Activated T-cell treated with anti-CD3 and anti-CD28 coated beads, Interleukin-2, amount 50 U/mL, for 1 hour (primary cell): ENCODE results near the gene TAF1C.
"Not testable (repeated sequence)": the region's sequence is repeated elsewhere in the genome, so short reads cannot be mapped to it uniquely, and the experiment has no call there.

Source experiments
- DNase-seq: peaks from one replicate; pipeline ENCODE4 v3.0.0-alpha.2; 2020

TAF1C gene

GRCh38 chr16:84207251-84207650 lies 20.4 kb upstream of the TAF1C start:
- DNase-seq: no peak

DNA sequence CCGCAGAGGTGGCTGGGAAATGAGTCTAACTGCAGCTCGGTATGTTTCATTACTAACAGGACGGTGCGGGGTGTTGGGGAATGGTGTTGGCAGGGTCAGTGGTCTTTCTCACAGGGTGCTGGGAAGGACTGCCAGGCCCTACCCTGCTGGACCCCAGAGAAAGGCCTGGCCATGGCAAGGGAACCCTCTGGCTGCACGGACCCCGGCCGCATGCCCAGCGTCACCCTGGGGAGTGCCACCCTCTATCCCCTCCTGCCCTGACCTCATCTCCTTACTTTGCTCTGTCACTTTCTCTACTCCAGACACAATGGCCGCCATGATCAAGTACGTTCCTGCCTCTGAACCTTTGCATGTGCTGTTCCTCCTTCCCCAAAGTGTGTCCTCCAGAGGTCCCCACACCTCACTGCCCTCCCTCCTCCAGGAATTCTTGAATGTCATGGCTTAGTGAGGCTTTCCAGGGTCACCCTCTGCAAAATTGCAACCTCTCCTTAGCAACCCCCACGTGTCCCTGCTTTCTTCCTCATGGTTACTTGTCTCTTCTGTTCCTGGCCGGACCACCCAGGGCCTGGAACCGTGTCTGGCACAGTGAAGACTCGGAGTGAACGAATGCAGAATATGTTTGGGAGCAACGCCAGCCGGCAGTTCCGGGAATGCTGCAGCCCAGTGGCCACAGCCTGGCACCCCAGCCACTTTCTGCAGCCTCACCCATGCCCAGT lies 19.3 kb upstream of the TAF1C start:
- DNase-seq: no peak

DNA sequence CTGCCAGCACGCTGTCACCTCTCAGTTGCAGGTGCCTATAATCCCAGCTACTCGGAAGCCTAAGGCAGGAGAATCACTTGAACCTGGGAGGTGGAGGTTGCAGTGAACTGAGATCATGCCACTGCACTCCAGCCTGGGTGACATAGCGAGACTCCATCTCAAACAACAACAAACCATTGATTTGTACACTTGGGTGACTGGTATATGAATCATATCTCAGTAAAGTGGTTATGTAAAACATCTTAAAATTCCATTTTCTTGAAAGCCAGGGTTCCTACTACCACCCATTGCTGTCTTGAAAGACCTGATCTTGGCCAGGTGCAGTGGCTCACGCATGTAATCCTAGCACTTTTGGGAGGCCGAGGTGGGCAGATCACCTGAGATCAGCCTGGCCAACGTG lies 18.3 kb upstream of the TAF1C start:
- not testable (repeated sequence) for DNase-seq

- DNase-seq: not testable (repeated sequence)
These were observed 17.7 kb upstream of the TAF1C start for GRCh38 chr16:84204551-84204950.

GRCh38 chr16:84199861-84200260 lies 13.0 kb upstream of the TAF1C start:
- no peak for DNase-seq

- no peak for DNase-seq
These were observed 12.2 kb upstream of the TAF1C start for GRCh38 chr16:84199097-84199496.

DNA sequence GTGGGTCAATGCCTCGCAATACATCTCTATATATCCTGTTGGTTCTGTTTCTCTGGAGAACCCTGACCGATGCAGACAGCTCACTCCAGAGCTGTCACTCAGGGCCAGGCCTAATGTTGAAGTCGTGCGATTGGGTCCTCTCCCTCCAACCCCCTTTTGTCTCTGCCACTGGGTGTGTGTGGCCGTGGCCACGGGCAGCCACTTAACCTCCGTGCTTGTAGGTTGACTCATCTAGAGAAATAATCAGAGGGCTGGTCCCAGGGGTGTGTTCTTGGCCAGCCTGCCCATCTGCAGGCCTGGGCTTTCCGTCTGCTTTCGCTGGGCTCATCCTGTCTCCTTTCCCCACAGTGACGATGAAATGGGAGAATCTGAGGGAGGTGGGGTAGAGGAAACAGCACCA lies 11.5 kb upstream of the TAF1C start:
- no peak for DNase-seq

DNA sequence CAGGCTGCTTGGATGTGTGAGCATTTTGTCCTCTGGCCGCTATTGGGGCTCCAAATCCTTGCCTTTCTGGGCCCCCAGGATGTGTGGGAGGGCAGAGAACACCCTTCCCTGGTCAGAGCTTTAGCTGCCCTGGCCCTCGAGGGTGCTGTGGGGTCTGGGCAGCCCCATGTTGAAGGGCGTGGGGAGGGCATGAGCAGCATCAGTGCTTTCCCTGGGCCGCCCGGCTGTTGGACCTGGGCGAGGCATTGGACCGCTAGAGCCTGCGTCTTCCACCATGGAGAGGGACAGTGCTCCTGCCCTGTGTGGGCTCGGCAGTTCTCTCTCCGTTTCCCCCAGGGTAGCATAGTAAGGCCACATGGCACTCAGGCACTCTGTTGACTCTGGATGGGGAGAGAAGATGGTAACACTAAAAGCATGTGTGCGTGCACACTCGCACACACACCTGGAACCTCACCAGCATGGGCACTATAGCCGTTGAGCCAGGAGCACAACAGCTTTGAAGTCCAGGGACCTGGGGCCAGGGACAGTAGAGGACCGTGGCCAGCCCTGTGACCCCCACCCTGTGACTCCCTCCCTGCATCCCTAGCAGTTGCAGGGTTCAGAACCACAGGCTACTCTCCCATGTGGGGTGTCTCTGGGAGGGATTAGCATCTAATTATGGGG lies 10.7 kb upstream of the TAF1C start:
- DNase-seq: no peak

GRCh38 chr16:84196727-84197394 lies 10.0 kb upstream of the TAF1C start:
- DNase-seq: no peak

DNA sequence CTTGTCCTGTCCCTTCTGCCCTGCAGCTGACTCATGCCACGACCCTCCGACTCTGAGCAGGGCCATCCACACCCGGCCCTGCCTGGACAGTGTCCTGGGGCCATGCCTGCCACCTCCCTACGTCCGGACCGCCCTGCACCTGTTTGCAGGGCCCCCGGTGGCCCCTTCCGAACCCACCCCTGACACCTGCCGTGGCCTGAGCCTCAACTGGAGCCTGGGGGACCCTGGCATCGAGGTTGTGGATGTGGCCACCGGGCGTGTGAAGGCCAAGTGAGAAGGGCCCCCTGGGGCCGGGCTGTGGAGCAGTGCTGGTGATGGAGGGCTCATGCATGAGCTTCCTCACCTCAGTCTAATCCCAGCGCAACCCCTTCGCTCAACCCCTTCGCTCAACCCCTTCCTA lies 9.2 kb upstream of the TAF1C start:
- DNase-seq: no peak

DNA sequence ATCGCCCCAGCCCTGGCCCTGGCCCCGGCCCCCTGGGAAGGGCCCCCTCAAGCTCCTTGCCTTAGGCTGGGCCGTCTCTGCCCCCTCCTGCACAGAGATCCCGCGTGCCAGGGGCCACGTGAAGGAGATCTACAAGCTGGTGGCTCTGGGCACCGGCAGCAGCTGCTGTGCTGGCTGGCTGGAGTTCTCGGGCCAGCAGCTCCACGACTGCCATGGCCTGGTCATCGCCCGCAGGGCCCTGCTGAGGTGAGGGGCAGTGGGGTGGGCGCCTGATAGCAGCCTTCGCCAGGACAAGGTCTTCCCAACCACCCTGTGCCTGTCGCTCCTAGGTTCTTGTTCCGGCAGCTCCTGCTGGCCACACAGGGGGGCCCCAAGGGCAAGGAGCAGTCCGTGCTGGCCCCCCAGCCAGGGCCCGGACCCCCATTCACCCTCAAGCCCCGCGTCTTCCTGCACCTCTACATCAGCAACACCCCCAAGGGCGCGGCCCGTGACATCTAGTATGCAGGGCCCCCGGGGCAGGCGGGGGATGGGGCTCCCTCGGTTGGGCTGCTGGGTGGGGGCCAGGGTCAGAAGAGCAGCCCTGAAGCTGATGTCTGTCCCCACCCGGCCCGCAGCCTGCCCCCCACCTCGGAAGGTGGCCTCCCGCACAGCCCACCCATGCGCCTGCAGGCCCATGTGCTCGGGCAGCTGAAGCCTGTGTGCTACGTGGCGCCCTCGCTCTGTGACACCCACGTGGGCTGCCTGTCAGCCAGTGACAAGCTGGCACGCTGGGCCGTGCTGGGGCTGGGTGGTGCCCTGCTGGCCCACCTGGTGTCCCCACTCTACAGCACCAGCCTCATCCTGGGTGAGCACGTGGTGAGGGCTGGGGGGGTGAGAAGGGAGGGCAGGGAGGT lies 8.6 kb upstream of the TAF1C start:
- no peak for DNase-seq

DNA sequence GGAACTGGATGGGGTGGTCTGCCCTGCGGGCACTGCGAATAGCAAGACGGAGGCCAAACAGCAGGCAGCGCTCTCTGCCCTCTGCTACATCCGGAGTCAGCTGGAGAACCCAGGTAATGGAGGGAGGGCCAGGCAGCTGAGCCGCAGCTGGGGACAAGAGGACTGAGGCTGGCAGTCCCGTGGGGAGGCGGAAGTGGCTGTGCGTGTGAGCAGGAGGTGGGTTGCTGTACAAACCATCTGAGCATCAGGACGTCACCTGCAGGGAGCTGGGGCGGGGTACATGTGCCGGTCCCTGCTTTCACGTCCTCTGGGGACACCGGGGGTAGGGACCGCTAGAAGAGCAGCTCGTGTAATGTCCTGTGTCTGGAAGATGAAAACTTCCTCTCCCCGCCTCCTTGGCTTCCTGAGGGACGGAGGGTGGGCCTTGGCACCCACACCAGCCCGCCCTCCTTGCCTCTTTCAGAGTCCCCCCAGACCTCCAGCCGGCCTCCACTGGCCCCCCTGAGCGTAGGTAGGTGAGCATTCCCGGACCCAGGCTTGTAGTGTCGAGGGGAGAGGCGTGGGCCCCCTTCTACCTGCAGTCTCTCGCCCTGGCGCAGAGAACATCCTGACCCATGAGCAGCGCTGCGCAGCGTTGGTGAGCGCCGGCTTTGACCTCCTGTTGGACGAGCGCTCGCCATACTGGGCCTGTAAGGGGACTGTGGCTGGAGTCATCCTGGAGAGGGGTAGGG lies 7.8 kb upstream of the TAF1C start:
- no peak for DNase-seq

DNA sequence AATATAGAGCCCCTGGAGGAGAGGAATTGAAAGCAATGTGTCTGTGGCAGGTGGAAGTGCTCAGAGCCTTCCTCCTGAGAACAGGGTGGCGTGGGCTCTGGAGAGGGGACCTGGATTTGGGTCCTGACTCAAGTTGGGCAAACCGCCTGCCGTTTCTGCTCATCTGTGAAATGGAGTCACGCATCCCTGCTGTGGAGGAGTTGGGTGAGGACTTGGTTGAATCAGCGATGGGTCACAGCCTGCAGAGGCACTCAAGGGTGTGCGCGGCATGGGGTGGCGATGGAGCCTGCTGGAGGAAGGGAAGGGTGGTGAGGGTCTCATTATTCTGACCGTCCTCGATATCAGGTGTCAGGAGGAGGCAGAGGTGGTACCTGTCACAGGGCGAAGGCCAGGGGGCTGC lies 7.2 kb upstream of the TAF1C start:
- DNase-seq: no peak

DNA sequence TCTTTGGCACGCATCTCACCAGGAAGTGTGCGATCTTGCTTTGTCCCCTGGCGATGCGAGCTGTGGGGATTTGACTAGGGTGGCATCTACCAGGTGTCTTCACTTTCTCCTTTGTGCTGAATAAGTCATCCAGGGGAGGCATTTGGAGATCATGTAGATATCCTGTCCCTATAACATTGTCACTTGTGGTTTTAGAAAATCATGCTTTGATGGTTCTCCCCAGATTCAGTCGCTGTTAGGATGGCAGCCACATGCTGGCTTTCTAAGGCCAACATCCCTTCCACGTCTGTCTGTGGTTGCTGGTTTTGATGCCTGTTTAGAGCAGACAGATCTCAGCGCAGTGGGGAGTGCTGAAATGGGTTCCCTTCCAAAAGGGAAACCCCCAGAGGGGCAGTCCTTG lies 6.6 kb upstream of the TAF1C start:
- no peak for DNase-seq

DNA sequence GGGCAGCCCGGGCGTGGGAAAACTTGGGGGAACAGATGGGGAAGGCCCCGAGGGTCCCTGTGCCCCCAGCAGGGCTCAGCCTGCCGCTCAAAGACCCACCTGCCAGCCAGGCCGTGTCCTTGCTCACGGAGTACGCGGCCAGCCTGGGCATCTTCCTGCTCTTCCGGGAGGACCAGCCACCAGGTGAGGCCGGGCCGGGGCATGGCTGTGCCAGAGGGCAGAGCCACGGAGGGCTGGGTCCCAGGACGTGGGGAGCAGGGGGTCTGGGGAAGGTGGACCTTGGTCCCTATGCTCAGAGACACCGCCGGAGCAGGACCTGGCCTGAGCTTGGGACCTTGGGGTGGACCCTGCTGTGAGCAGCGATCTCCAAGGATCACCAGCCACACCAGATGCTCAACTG lies 4.6 kb upstream of the TAF1C start:
- no peak for DNase-seq

DNA sequence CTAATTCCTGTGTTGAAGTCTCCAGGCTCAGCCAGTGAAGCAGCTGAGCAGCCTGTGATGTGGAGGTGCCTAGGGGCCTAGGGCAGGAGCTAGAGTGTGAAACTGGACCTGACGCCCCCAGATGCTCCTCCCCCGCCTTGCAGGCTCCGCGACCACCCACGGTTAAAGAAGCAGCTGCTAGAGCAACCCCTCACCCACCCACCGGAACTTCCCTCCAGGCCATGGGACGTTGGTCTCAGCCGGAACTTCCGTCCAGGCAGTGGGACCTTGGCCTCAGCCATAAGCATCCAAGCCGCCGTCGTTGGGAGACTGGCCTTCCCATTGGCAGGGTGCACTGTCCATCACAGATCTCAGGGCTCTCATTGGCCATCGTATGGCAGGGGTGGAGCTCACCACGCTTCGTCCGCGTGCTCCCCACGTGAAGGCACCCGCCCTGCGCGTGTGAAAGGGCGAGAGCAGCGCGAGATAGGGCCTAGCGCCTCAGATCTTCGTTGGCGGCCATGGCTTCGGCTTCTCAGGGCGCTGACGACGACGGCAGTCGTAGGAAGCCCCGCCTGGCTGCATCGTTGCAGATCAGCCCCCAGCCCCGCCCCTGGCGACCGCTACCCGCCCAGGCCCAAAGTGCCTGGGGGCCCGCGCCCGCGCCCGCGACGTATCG lies 4.0 kb upstream of the TAF1C start, which contains the start of gene ADAD2:
TSS of gene ADAD2 (plus strand) at position 427 of the 658 bp plus-strand sequence. CDS start at position 501, 74 bp downstream.
- DNase-seq: no peak

DNA sequence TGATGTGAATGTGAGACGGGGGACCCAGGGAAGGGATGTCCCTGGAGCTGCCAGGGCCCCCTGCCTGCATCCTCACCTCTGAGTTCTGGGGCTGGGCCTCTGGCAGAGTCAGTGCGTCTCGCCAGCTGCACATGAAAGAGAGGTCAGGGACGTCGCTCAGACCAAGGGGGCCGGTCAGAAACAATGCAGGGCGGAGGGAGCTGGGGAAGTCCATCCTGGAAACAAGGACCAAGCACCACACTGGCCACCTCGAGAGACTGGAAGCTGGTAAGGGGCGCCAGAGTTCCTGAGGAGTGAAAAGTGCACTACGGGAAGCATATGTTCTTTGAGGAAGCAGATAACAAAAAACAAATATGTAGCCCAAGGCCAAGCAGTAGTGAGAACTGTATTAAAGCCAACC lies 2.1 kb downstream of the TAF1C start:
- DNase-seq: no peak

DNA sequence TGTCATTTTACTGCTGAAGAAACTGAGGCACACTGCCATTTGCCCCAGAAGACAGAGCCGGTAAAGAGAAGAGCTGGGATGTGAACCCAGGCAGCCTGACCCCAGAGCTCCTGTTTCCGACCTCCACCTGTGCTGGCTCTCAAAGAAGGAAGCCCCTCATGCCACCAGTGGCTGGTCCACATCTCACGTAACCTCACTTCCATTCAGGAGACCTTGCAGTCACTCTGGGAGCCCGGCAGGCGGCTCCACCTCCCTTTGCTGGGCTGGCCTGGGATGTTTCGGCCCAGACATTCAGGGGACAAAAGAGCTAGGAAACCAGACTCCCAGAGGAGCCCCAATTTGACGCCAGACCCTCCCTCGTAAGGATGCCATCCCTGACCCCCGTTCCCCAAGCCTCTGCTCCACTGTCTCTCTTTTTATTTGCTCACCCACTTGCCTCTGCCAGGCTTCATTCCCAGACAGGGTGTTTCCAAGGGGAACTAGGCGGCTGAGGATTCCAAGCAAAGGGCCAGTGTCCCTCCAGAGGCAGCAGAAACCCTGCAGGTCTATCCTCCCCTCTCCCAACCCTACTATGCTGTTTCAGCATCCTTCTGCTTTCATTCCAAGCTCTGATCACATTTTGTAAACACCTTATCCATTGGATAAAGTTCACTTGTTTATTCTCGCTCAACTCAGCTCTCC lies 2.8 kb downstream of the TAF1C start:
- no peak for DNase-seq

DNA sequence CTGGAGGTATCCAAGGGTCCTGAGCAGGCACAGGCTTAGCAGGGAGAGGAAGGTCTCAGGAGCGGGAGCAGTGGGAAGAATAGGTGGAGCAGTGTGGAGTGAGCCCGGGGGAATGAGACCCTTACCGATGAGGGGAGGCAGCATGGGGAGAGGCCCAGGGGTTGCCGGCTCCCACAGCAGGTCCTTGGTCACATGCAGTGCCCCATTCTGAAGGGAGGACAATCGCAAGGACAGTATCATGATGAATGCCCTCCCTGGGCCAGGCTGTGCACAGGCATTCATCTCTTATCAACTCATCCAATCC lies 3.3 kb downstream of the TAF1C start:
- DNase-seq: no peak

- no peak for DNase-seq
These were observed 3.9 kb downstream of the TAF1C start for GRCh38 chr16:84182680-84183571.
